Natural killer cell (primary cell): ENCODE measurements around the gene MAT1A. TPM values are rescaled to one million over a fixed set of nuclear protein-coding genes. Genes with fewer than 3 reads are reported as not detected.
"Not testable (repeated sequence)": the region's sequence is repeated elsewhere in the genome, so short reads cannot be mapped to it uniquely, and the experiment has no call there.

Source experiments
- ATAC-seq, 3 donors: fragments of 150-1000 bp in 2 of 3; fragments of 200-7000 bp in 1 of 3; cut with Tn5 transposase; 1 replicate in 1 of 3; 2 replicates in 2 of 3; pipeline ENCODE4 v1.10.0; 2021; ENCODE audit warnings: mild to moderate bottlenecking in 2 of 3, moderate library complexity in 2 of 3
- DNase-seq, 2 donors: peaks; one replicate each; pipeline versions ENCODE4 v3.0.0 to v3.0.0-alpha.2; 2013 to 2021; ENCODE audit warnings: mixed read lengths in 1 of 2
- H3K27ac ChIP-seq: one replicate; pipeline ENCODE4 v1.5.1; 2013; ENCODE audit warnings: mild to moderate bottlenecking, low read length
- H3K27me3 ChIP-seq: one replicate; pipeline ENCODE4 v1.6.1; 2013; ENCODE audit warnings: low read length; ENCODE audit not compliant: control insufficient read depth, insufficient read depth
- H3K36me3 ChIP-seq: one replicate; pipeline ENCODE4 v1.6.1; 2013; ENCODE audit warnings: low read length; ENCODE audit not compliant: control insufficient read depth, insufficient read depth
- H3K4me1 ChIP-seq: one replicate; pipeline ENCODE4 v1.6.1; 2013; ENCODE audit warnings: low read length; ENCODE audit not compliant: control insufficient read depth, insufficient read depth
- H3K4me3 ChIP-seq: one replicate; pipeline ENCODE4 v1.5.1; 2013; ENCODE audit warnings: low read length
- H3K9me3 ChIP-seq: one replicate; pipeline ENCODE4 v1.6.1; 2013; ENCODE audit warnings: low read length; ENCODE audit not compliant: control insufficient read depth, insufficient read depth
- H3K27ac Mint-ChIP-seq, 2 donors: one replicate each; pipeline ENCODE4 v1.8.0; 2022; ENCODE audit warnings: mild to moderate bottlenecking in 2 of 2, mixed read lengths in 2 of 2, moderate library complexity in 1 of 2
- H3K27me3 Mint-ChIP-seq, 2 donors: one replicate each; pipeline ENCODE4 v1.8.0; 2022; ENCODE audit warnings: low read depth in 2 of 2, mixed read lengths in 2 of 2
- H3K36me3 Mint-ChIP-seq: one replicate; pipeline ENCODE4 v1.8.0; 2022; ENCODE audit warnings: mixed read lengths
- H3K4me1 Mint-ChIP-seq, 2 donors: one replicate each; pipeline ENCODE4 v1.8.0; 2022; ENCODE audit warnings: mixed read lengths in 2 of 2
- H3K4me3 Mint-ChIP-seq: one replicate; pipeline ENCODE4 v1.8.0; 2022; ENCODE audit warnings: mild to moderate bottlenecking, moderate library complexity, mixed read lengths
- H3K9me3 Mint-ChIP-seq, 2 donors: one replicate each; pipeline ENCODE4 v1.8.0; 2022; ENCODE audit warnings: mixed read lengths in 2 of 2
- CTCF ChIP-seq: fragments of 200-600 bp; IDR thresholded peaks from one replicate; pipeline ENCODE4 v1.8.0; 2022; ENCODE audit warnings: antibody characterized with exemption
- WGBS: methylation state at CpG from one replicate; pipeline ENCODE4 v1.1.7; 2013; ENCODE audit warnings: missing lambda C conversion rate; ENCODE audit not compliant: insufficient coverage; 5-methylcytosine and 5-hydroxymethylcytosine counted together
- intact Hi-C: fragments of 100-400 bp; cut with micrococcal nuclease; formaldehyde crosslinking; loops from one replicate; pipeline ENCODE4 v1.14.2; 2022
- total RNA-seq, 4 donors: library from RNA; stranded (reverse); fragments of 120-200 nt in 1 of 4; gene quantifications; one replicate each; pipeline versions ENCODE4 v1.2.3 to v1.2.4, GENCODE V29; 2013 to 2022

MAT1A gene
- total RNA-seq, 3 donors from 2014 or later (not counting 1 experiment from before 2014, with no cell fraction given) = not detected

- H3K36me3 Mint-ChIP-seq = no peaks in the 10 kb centered on the region
- Histone ChIP-seq H3K9me3 (no peaks in the 10 kb centered on the region), H3K27ac (no peak overlapping the region), H3K27me3 (no peaks in the 10 kb centered on the region), H3K4me3 (no peak overlapping the region), H3K4me1 (no peaks in the 10 kb centered on the region), H3K36me3 (no peaks in the 10 kb centered on the region)
- intact Hi-C loops = no loop called here
- no peaks in the 10 kb centered on the region for H3K4me1 Mint-ChIP-seq
- no peaks in the 10 kb centered on the region for H3K9me3 Mint-ChIP-seq
- H3K27me3 Mint-ChIP-seq = peaks cover 0 to 3% of the 10 kb centered on the region in 2 donors
- H3K4me3 Mint-ChIP-seq = no peak overlapping the region
- TF ChIP-seq CTCF = no peak
- H3K27ac Mint-ChIP-seq = no peak overlapping the region
- no peak for DNase-seq
- no peak for ATAC-seq
Measured at GRCh38 chr10:80318742-80319141, 29.3 kb upstream of the MAT1A start.

DNA sequence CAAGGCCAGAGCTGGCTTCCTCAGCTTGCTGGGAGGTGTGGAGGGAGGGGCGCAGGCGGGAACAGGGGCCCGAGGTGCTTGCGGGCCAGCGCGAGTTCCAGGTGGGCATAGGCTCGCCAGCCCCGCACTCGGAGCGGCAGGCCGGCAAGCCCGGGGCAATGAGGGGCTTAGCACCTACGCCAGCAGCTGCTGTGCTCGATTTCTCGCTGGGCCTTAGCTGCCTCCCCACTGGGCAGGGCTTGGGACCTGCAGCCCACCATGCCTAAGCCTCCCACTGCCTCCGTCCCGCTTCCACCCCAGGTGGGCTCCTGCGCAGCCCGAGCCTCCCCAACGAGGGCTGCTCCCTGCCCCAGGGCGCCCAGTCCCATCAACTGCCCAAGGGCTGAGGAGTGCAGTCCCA is 25.9 kb upstream of the MAT1A start:
- TF ChIP-seq CTCF = no peak
- no peaks in the 10 kb centered on the region for H3K4me1 Mint-ChIP-seq
- H3K36me3 Mint-ChIP-seq = no peaks in the 10 kb centered on the region
- DNase-seq (no peak), ATAC-seq (no peak)
- no peak overlapping the region for H3K4me3 Mint-ChIP-seq
- Histone ChIP-seq H3K9me3 (no peaks in the 10 kb centered on the region), H3K27me3 (no peaks in the 10 kb centered on the region), H3K36me3 (no peaks in the 10 kb centered on the region), H3K4me3 (no peak overlapping the region), H3K27ac (no peak overlapping the region), H3K4me1 (no peaks in the 10 kb centered on the region)
- no peak overlapping the region for H3K27ac Mint-ChIP-seq
- peaks cover 0 to 8% of the 10 kb centered on the region in 2 donors for H3K27me3 Mint-ChIP-seq
- WGBS = 93% methylated on average over 21 of the region's 21 CpGs
- intact Hi-C loops = no loop called here
- no peaks in the 10 kb centered on the region for H3K9me3 Mint-ChIP-seq

DNA sequence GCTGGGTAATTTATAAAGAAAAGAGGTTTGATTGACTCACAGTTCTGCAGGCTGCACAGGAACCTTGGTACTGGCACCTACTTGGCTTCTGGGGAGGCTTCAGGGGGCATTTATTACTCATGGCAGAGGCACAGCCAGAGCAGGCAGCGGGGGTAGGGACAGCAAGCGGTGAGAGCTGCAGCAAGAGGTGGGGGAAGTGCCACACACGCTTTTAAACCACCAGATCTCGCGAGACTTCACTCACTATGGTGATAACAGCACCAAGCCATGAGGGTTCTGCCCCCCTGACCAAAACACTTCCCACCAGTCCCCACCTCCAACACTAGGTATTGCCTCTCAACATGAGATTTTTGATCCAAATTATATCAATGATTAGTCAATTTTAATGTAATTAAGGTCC is 24.1 kb upstream of the MAT1A start:
- WGBS = 89% methylated on average over 5 of the region's 5 CpGs
- no peak overlapping the region for H3K27ac ChIP-seq
- DNase-seq = no peak
- no peak for ATAC-seq
- no peaks in the 10 kb centered on the region for H3K4me1 ChIP-seq
- Mint-ChIP-seq H3K36me3 (no peaks in the 10 kb centered on the region), H3K4me1 (no peaks in the 10 kb centered on the region), H3K4me3 (no peak overlapping the region), H3K27ac (no peak overlapping the region), H3K9me3 (no peaks in the 10 kb centered on the region), H3K27me3 (peaks cover 0 to 8% of the 10 kb centered on the region in 2 donors)
- intact Hi-C loops = no loop called here
- H3K36me3 ChIP-seq = no peaks in the 10 kb centered on the region
- H3K27me3 ChIP-seq = no peaks in the 10 kb centered on the region
- H3K9me3 ChIP-seq = no peaks in the 10 kb centered on the region
- H3K4me3 ChIP-seq = no peak overlapping the region
- TF ChIP-seq CTCF = no peak

GRCh38 chr10:80305989-80306388 is 16.5 kb upstream of the MAT1A start:
- H3K4me3 Mint-ChIP-seq, H3K9me3 ChIP-seq, H3K36me3 ChIP-seq, intact Hi-C loops, H3K4me1 ChIP-seq, ATAC-seq, H3K27ac Mint-ChIP-seq, H3K27me3 ChIP-seq, DNase-seq, H3K4me3 ChIP-seq, H3K9me3 Mint-ChIP-seq, H3K4me1 Mint-ChIP-seq, H3K27ac ChIP-seq, H3K36me3 Mint-ChIP-seq: not testable (repeated sequence)
- WGBS = 81% methylated on average over 2 of the region's 3 CpGs
- H3K27me3 Mint-ChIP-seq = peaks cover 13 to 35% of the 10 kb centered on the region in 2 donors
